Activated CD4-positive, alpha-beta T cell treated with anti-CD3 and anti-CD28 coated beads, Interleukin-10, Interleukin-2, amounts not matched to agents 100 ng/mL and 50 ng/mL, durations not matched to agents 16 hours and 8 hours (primary cell): Measurements from ENCODE around the gene VPS26C.

ENCODE experiments used
- DNase-seq: peaks from one replicate; pipeline ENCODE4 v3.0.0-alpha.2; 2020

The VPS26C gene

GRCh38 chr21:37263827-37264600, 3.1 kb downstream of the VPS26C start:
- DNase-seq, result no peak

- DNase-seq, result no peak
These were observed 7.7 kb downstream of the VPS26C start for GRCh38 chr21:37259426-37259825.

GRCh38 chr21:37257967-37258877, 8.9 kb downstream of the VPS26C start:
- peak; percentile 93 for DNase-seq

GRCh38 chr21:37257511-37257966, 9.6 kb downstream of the VPS26C start:
- DNase-seq, result peak; percentile 36

DNA sequence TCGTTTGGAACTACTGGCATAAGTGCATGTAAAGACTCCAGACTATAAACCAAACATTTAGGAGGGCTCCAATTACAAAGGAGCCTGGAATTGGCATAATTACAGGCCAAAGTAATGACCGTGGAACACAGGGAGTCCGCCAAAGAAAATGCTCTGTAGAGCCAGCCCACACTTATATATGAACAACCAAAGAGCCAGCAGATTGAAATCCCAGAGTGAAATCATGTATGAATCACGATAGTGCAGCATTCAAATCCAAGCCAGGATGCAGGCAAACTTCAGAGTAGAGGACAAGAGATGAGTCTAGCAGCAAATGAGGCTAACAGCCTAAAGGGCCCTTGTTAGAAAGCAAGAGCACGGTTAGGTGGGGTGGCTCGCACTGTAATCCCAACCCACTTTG, 13.1 kb downstream of the VPS26C start:
- DNase-seq, result no peak

- DNase-seq, result no peak
These were observed 15.9 kb downstream of the VPS26C start for GRCh38 chr21:37251294-37251634.

GRCh38 chr21:37249112-37249904, 17.8 kb downstream of the VPS26C start:
- DNase-seq, result no peak

DNA sequence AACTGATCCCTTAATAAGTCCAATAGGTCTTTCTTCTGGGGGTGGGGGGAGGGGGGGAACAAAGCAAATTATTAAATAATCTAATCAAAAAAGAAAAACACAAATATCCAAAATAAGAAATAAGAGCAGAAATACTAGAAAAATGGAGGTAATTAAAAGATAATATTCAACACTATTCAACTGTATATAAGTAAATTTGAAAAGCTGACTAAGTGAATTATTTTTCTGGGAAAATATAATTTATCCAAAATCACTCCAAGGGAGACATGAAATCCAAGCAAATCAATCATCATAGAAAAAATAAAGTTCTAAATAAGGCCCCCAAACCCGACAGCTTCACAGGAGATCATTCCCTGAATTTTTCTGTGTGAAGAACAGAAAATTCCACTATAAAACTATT, 18.8 kb downstream of the VPS26C start:
- DNase-seq, result no peak

DNA sequence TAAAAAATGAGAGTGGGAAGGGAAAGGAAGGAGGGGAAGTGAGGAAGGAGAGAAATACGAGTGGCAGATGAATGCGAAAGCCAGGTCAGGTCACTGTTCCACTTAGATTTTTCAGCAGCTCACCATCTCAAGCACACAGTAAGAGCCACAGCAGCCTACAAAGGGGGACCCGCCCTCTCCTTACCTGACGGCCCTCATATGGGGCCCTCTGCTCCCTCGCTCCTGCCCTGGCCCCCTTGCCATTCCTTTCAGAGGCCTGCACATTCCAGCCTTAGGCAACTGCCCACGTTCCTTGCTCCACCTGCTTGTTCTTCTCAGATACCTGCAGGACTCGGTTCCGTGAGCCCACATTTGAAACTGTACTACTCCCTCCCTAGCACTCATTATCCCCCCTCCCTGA, 22.0 kb downstream of the VPS26C start:
- DNase-seq, result no peak

- DNase-seq, result peak; percentile 23
These were observed 22.5 kb downstream of the VPS26C start for GRCh38 chr21:37244501-37245095.

GRCh38 chr21:37243961-37244360, 23.2 kb downstream of the VPS26C start:
- DNase-seq, result no peak

GRCh38 chr21:37241426-37241825, 25.7 kb downstream of the VPS26C start:
- DNase-seq, result no peak

DNA sequence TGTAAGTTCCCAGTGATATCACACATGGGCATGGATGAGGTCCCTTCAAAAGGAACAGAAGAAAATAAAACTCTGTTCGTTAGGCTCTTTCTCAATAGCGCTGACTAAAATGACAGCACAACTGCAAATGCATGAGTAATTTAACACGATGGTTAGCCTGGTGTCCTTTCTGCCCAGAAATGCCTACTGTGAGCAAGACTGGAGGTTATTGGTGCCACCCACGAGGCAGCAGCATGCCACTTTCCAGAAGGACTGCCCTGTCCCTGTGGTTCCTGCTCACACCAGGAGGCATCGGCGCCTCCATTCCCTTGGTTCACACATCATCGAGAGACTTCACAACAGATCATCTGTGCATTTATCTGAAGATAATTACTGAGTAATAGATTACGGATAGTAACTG, 26.2 kb downstream of the VPS26C start:
- peak; percentile 22 for DNase-seq

DNA sequence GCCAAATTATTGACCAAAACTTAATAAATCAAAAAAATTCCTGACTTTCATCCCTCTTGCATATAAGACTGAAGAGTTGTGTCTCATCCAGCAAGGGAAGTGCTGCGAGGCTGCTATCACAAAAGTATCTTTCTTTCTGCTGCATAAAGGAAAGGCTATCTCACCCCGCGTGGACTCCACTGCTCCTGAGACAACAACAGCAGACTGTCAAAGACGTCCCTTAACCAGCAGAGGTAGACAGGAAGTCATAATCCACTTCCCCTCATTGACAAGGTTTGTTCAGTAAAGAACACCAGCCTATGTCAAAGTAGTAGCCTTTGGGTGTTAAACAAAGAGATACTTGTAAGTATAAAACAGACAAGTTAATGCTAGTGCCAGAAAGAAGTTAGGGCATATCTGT, 29.4 kb downstream of the VPS26C start:
- no peak for DNase-seq

- DNase-seq, result no peak
These were observed 29.8 kb downstream of the VPS26C start for GRCh38 chr21:37237346-37237745.

- DNase-seq, result no peak
These were observed 33.5 kb downstream of the VPS26C start for GRCh38 chr21:37233551-37234146.

DNA sequence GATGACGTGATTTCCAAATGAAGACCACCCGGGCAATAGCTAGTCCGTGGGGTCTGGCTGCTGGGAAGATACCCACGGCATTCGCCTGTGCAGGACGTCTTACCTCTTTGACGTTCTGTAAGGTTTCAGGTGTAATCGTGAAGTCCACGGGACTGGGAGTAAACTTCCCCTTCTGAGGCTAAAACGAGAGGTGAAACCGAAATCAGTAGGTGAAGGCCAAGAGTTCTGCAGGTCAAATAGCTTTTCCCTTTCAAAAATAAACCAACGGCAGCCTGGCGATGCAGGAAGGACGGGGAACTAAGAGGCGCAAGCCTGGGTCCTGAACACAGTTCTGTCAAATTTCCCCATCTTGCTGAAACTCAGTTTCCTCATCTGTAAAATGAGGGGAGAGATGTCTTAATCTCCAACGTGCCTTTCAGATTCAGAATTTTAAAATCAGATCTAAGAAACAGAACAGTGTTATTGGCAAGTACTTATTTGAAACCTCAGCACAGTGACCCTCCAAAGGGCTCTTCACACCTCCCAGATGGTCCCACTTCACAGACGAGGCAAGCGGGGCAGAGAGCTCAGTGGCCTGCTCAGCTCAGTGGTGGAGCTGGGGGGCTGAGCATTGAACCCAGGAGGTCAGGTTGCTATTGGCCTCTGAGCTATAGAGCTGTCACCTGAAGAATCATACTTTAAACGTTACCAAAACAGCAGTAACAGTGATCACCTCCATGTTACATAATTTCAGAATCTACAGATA, 34.7 kb downstream of the VPS26C start:
- no peak for DNase-seq

- no peak for DNase-seq
These were observed 35.5 kb downstream of the VPS26C start for GRCh38 chr21:37231671-37232070.

GRCh38 chr21:37231249-37231645, 35.9 kb downstream of the VPS26C start:
- DNase-seq, result no peak

- no peak for DNase-seq
These were observed 36.4 kb downstream of the VPS26C start for GRCh38 chr21:37230632-37231248.

GRCh38 chr21:37228003-37228400, 39.1 kb downstream of the VPS26C start:
- DNase-seq, result no peak
